Measurements from ENCODE around the gene POLR1H.

POLR1H gene

DNA sequence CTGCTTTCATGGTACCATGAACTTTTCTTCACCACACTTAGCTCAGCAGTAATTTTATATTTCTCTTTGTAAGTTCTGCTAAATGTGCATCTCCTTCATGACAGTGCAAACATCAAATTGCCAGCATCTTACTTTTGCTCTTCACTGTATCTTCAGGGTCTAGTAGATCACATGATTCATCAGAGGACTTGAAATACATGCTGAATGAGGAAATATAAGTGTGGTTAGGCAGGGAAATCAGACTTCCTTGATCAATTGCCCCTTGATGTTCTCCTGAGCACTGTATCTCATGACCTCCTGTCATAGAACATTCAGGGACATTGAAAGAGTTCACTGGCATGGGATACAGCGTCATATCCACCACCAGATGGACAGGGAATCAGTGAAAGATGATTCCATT is 25.3 kb upstream of the POLR1H start:
- Histone ChIP-seq H3K27me3 (ENCODE audit: control insufficient read depth, insufficient read depth, low read length, poor library complexity, severe bottlenecking) (no peaks in the 10 kb centered on the region), H3K36me3 (ENCODE audit: control insufficient read depth, insufficient read depth, low read length) (no peaks in the 10 kb centered on the region), H3K4me1 (ENCODE audit: control insufficient read depth, insufficient read depth, low read length) (no peaks in the 10 kb centered on the region), H3K27ac (ENCODE audit: insufficient read depth, low read depth, low read length, poor library complexity, severe bottlenecking) (no peak overlapping the region), H3K9me3 (ENCODE audit: control insufficient read depth, low read length) (no peaks in the 10 kb centered on the region), H3K4me3 (ENCODE audit: insufficient read depth, low read depth, low read length) (no peak overlapping the region)
- 85 to 95% methylated on average over 1 of the region's 1 CpG for WGBS, 2 experiments

- H3K9me3 ChIP-seq (ENCODE audit: control insufficient read depth, low read length), result no peaks in the 10 kb centered on the region
- H3K4me3 ChIP-seq (ENCODE audit: insufficient read depth, low read depth, low read length), result no peak overlapping the region
- 47 to 51% methylated on average over 3 to 4 of the region's 4 CpGs for WGBS, 2 experiments
- no peaks in the 10 kb centered on the region for H3K36me3 ChIP-seq (ENCODE audit: control insufficient read depth, insufficient read depth, low read length)
- H3K4me1 ChIP-seq (ENCODE audit: control insufficient read depth, insufficient read depth, low read length), result no peaks in the 10 kb centered on the region
- H3K27me3 ChIP-seq (ENCODE audit: control insufficient read depth, insufficient read depth, low read length, poor library complexity, severe bottlenecking), result no peaks in the 10 kb centered on the region
- no peak overlapping the region for H3K27ac ChIP-seq (ENCODE audit: insufficient read depth, low read depth, low read length, poor library complexity, severe bottlenecking)
Observed at GRCh38 chr6:30037182-30037788, 23.8 kb upstream of the POLR1H start.

DNA sequence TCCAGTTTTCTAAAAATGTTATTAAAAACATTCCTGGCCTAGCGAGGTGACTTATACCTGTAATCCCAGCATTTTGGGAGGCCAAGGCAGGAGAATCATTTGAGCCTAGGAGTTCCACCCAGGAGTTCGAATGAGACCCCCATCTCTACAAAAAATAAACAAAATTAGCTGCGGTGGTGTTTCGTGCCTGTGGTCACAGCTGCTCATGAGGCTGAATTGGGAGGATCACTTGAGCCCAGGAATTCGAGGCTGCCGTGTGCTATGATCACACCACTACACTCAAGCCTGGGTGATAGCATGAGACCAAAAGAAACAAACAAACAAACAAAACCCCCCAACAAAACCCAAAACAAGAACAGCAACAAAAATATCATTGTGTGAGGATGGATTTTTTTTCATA is 19.8 kb upstream of the POLR1H start:
- WGBS, 2 experiments, result 81 to 95% methylated on average over 6 of the region's 6 CpGs
- Histone ChIP-seq H3K27ac (ENCODE audit: insufficient read depth, low read depth, low read length, poor library complexity, severe bottlenecking) (no peak overlapping the region), H3K36me3 (ENCODE audit: control insufficient read depth, insufficient read depth, low read length) (no peaks in the 10 kb centered on the region), H3K4me1 (ENCODE audit: control insufficient read depth, insufficient read depth, low read length) (no peaks in the 10 kb centered on the region), H3K9me3 (ENCODE audit: control insufficient read depth, low read length) (no peaks in the 10 kb centered on the region), H3K27me3 (ENCODE audit: control insufficient read depth, insufficient read depth, low read length, poor library complexity, severe bottlenecking) (no peaks in the 10 kb centered on the region), H3K4me3 (ENCODE audit: insufficient read depth, low read depth, low read length) (no peak overlapping the region)

GRCh38 chr6:30041821-30042220 is 19.2 kb upstream of the POLR1H start:
- no peaks in the 10 kb centered on the region for H3K36me3 ChIP-seq (ENCODE audit: control insufficient read depth, insufficient read depth, low read length)
- no peak overlapping the region for H3K27ac ChIP-seq (ENCODE audit: insufficient read depth, low read depth, low read length, poor library complexity, severe bottlenecking)
- no peak overlapping the region for H3K4me3 ChIP-seq (ENCODE audit: insufficient read depth, low read depth, low read length)
- 79 to 86% methylated on average over 3 of the region's 4 CpGs for WGBS, 2 experiments
- no peaks in the 10 kb centered on the region for H3K27me3 ChIP-seq (ENCODE audit: control insufficient read depth, insufficient read depth, low read length, poor library complexity, severe bottlenecking)
- no peaks in the 10 kb centered on the region for H3K9me3 ChIP-seq (ENCODE audit: control insufficient read depth, low read length)
- H3K4me1 ChIP-seq (ENCODE audit: control insufficient read depth, insufficient read depth, low read length), result no peaks in the 10 kb centered on the region

- Histone ChIP-seq H3K27me3 (ENCODE audit: control insufficient read depth, insufficient read depth, low read length, poor library complexity, severe bottlenecking) (no peaks in the 10 kb centered on the region), H3K36me3 (ENCODE audit: control insufficient read depth, insufficient read depth, low read length) (no peaks in the 10 kb centered on the region), H3K4me1 (ENCODE audit: control insufficient read depth, insufficient read depth, low read length) (no peaks in the 10 kb centered on the region), H3K4me3 (ENCODE audit: insufficient read depth, low read depth, low read length) (no peak overlapping the region), H3K9me3 (ENCODE audit: control insufficient read depth, low read length) (no peaks in the 10 kb centered on the region), H3K27ac (ENCODE audit: insufficient read depth, low read depth, low read length, poor library complexity, severe bottlenecking) (no peak overlapping the region)
- WGBS, 2 experiments, result 77 to 95% methylated on average over 1 of the region's 1 CpG
Observed at GRCh38 chr6:30042476-30042875, 18.6 kb upstream of the POLR1H start.

GRCh38 chr6:30042914-30043313 is 18.2 kb upstream of the POLR1H start:
- no peaks in the 10 kb centered on the region for H3K9me3 ChIP-seq (ENCODE audit: control insufficient read depth, low read length)
- 47 to 70% methylated on average over 1 of the region's 1 CpG for WGBS, 2 experiments
- no peaks in the 10 kb centered on the region for H3K27me3 ChIP-seq (ENCODE audit: control insufficient read depth, insufficient read depth, low read length, poor library complexity, severe bottlenecking)
- no peak overlapping the region for H3K27ac ChIP-seq (ENCODE audit: insufficient read depth, low read depth, low read length, poor library complexity, severe bottlenecking)
- H3K4me3 ChIP-seq (ENCODE audit: insufficient read depth, low read depth, low read length), result no peak overlapping the region
- no peaks in the 10 kb centered on the region for H3K36me3 ChIP-seq (ENCODE audit: control insufficient read depth, insufficient read depth, low read length)
- H3K4me1 ChIP-seq (ENCODE audit: control insufficient read depth, insufficient read depth, low read length), result no peaks in the 10 kb centered on the region

DNA sequence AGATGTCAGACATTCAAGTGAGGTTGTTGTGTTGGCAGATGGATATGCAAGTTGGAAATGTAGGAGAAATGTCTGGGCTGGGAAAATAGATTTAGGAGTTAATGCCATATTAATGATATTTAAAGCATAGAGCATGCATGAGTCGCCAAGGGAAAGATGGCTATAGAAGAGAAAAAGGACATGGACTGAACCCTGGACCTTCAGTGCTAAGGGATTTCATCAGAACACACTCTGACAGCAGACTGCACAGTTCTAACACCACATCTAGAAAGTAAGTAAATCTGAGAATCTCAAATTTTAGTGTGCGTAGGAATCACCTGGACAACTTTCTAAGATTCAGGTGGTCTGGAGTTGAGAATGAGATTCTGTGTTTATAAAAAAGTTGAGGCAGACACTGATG is 17.3 kb upstream of the POLR1H start:
- Histone ChIP-seq H3K27ac (ENCODE audit: insufficient read depth, low read depth, low read length, poor library complexity, severe bottlenecking) (no peak overlapping the region), H3K4me1 (ENCODE audit: control insufficient read depth, insufficient read depth, low read length) (no peaks in the 10 kb centered on the region), H3K4me3 (ENCODE audit: insufficient read depth, low read depth, low read length) (no peak overlapping the region), H3K36me3 (ENCODE audit: control insufficient read depth, insufficient read depth, low read length) (no peaks in the 10 kb centered on the region), H3K9me3 (ENCODE audit: control insufficient read depth, low read length) (no peaks in the 10 kb centered on the region), H3K27me3 (ENCODE audit: control insufficient read depth, insufficient read depth, low read length, poor library complexity, severe bottlenecking) (no peaks in the 10 kb centered on the region)
- 89 to 91% methylated on average over 2 of the region's 2 CpGs for WGBS, 2 experiments

DNA sequence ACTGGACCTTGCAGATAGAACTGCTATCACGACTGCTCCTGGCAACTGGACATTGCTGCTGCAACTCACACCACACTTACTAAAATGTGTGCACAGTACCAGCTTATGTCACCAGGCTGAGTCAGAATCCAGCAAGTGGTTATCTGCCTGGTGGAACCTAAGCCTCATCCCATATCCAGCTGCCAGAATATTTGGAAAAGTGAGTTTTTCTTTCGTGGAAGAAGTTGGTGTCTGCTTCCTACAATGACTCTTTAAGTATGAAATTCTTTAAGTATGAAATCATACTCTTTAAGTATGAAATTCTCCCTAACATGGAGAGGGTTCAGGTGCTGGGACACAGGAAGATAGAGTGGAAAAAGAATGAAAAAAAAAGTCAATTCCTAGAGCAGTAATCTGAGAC is 16.4 kb upstream of the POLR1H start:
- no peaks in the 10 kb centered on the region for H3K4me1 ChIP-seq (ENCODE audit: control insufficient read depth, insufficient read depth, low read length)
- WGBS, 2 experiments, result 86 to 93% methylated on average over 1 to 2 of the region's 2 CpGs
- H3K36me3 ChIP-seq (ENCODE audit: control insufficient read depth, insufficient read depth, low read length), result no peaks in the 10 kb centered on the region
- no peaks in the 10 kb centered on the region for H3K9me3 ChIP-seq (ENCODE audit: control insufficient read depth, low read length)
- H3K27me3 ChIP-seq (ENCODE audit: control insufficient read depth, insufficient read depth, low read length, poor library complexity, severe bottlenecking), result no peaks in the 10 kb centered on the region
- H3K27ac ChIP-seq (ENCODE audit: insufficient read depth, low read depth, low read length, poor library complexity, severe bottlenecking), result no peak overlapping the region
- no peak overlapping the region for H3K4me3 ChIP-seq (ENCODE audit: insufficient read depth, low read depth, low read length)

- Histone ChIP-seq H3K27me3 (ENCODE audit: control insufficient read depth, insufficient read depth, low read length, poor library complexity, severe bottlenecking) (no peaks in the 10 kb centered on the region), H3K4me1 (ENCODE audit: control insufficient read depth, insufficient read depth, low read length) (no peaks in the 10 kb centered on the region), H3K9me3 (ENCODE audit: control insufficient read depth, low read length) (no peaks in the 10 kb centered on the region), H3K36me3 (ENCODE audit: control insufficient read depth, insufficient read depth, low read length) (no peaks in the 10 kb centered on the region), H3K4me3 (ENCODE audit: insufficient read depth, low read depth, low read length) (no peak overlapping the region), H3K27ac (ENCODE audit: insufficient read depth, low read depth, low read length, poor library complexity, severe bottlenecking) (no peak overlapping the region)
- 59 to 62% methylated on average over 2 of the region's 2 CpGs for WGBS, 2 experiments
Observed at GRCh38 chr6:30047220-30047619, 13.8 kb upstream of the POLR1H start.

- no peaks in the 10 kb centered on the region for H3K27me3 ChIP-seq (ENCODE audit: control insufficient read depth, insufficient read depth, low read length, poor library complexity, severe bottlenecking)
- H3K4me3 ChIP-seq (ENCODE audit: insufficient read depth, low read depth, low read length), result no peak overlapping the region
- no peaks in the 10 kb centered on the region for H3K9me3 ChIP-seq (ENCODE audit: control insufficient read depth, low read length)
- 87 to 94% methylated on average over 3 of the region's 3 CpGs for WGBS, 2 experiments
- H3K27ac ChIP-seq (ENCODE audit: insufficient read depth, low read depth, low read length, poor library complexity, severe bottlenecking), result no peak overlapping the region
- H3K36me3 ChIP-seq (ENCODE audit: control insufficient read depth, insufficient read depth, low read length), result no peaks in the 10 kb centered on the region
- H3K4me1 ChIP-seq (ENCODE audit: control insufficient read depth, insufficient read depth, low read length), result no peaks in the 10 kb centered on the region
Observed at GRCh38 chr6:30053682-30054081, 7.4 kb upstream of the POLR1H start.

DNA sequence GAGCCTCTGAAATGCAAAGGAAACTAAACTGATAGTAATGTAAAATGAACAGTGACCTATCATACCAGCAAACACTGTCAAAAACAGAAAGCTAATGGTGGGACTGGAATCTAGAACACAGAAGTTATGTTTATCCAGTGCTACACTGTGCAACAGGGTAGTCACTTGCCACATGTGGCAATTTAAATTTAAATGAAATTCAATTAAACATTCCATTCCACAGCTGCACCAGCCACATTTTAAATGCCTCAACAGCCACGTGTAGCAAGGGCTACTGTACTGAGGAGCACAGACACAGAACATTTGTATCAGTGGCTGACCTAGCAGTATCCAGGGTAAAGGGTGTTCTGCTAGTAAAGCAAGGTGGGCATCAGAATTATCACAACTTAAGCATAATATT is 5.6 kb upstream of the POLR1H start:
- whole genome bisulfite sequencing, 2 experiments, result 65 to 67% methylated on average over 1 of the region's 1 CpG
- no peaks in the 10 kb centered on the region for H3K27me3 ChIP-seq (ENCODE audit: control insufficient read depth, insufficient read depth, low read length, poor library complexity, severe bottlenecking)
- H3K9me3 ChIP-seq (ENCODE audit: control insufficient read depth, low read length), result no peaks in the 10 kb centered on the region
- H3K4me1 ChIP-seq (ENCODE audit: control insufficient read depth, insufficient read depth, low read length), result peaks cover 10% of the 10 kb centered on the region
- no peak overlapping the region for H3K4me3 ChIP-seq (ENCODE audit: insufficient read depth, low read depth, low read length)
- H3K27ac ChIP-seq (ENCODE audit: insufficient read depth, low read depth, low read length, poor library complexity, severe bottlenecking), result no peak overlapping the region
- H3K36me3 ChIP-seq (ENCODE audit: control insufficient read depth, insufficient read depth, low read length), result no peaks in the 10 kb centered on the region

All from ectodermal cell (in vitro differentiated cells).